Measurements from ENCODE around the gene WWOX. TPM values are rescaled to one million over a fixed set of nuclear protein-coding genes. Genes with fewer than 3 reads are reported as not detected.

WWOX gene
- total RNA-seq, 2 experiments from 2014 or later: 19.9 to 29.4 TPM

DNA sequence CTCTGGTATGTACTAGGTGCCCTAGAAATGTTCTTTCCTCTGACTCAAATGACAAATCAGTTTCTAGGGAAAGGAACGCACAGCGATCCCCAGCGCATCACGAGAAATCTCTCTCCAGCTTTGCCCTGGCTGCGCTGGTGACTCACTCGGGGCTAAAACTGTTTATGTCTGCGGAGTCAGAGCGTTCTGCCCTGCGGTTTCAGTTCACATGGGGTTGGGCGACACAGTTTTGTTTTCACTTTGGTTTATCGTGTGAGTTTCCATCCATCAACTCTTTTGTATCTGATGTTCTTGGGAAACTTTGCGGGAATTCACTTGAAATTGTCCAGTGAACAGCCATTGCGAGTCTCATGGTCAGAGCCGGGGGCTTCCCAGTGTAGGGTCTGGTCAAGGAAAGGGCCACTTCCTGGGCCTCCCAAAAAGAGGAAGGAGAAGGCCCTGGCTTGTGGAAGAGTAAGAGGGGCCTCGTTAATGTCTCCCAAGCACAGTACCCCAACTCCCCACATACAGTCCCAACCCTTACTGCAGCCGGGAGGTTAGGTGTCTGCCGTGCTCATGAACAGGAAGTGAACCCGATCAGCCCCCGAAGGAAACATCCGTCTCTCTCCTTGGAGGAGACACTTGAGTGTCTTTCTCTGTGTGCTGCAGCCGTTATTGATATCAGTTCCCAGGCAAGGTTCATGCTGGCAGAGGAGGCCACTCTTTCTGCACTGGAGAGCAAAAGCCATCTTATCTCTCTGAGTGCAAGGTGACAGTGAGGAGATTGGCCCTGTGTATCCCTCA is 643.2 kb downstream of the WWOX start:
- ATAC-seq: peak; percentile 95
- peak; percentile 89 for DNase-seq
- intact Hi-C loops (cut with DNase I, micrococcal nuclease): loop anchor here (1.0 kb wide), 6 partner anchors 26 to 858 kb away; partner anchors contain the start of gene MAF (in 1 of the 2)
- Mint-ChIP-seq H3K4me3 (peak overlapping the region; percentile 61), H3K9me3 (ENCODE audit: low read depth) (no peaks in the 10 kb centered on the region), H3K27me3 (no peaks in the 10 kb centered on the region), H3K36me3 (ENCODE audit: low read depth) (peaks cover 2% of the 10 kb centered on the region), H3K4me1 (peaks cover 22% of the 10 kb centered on the region), H3K27ac (peak overlapping the region; percentile 96)
- ChIA-PET CTCF (no interaction called here), POLR2A (interaction anchor here (0.6 kb wide), 2 partner anchors 208 to 296 kb away, joined by 4 to 5 read pairs; no protein-coding TSS in a partner anchor)

DNA sequence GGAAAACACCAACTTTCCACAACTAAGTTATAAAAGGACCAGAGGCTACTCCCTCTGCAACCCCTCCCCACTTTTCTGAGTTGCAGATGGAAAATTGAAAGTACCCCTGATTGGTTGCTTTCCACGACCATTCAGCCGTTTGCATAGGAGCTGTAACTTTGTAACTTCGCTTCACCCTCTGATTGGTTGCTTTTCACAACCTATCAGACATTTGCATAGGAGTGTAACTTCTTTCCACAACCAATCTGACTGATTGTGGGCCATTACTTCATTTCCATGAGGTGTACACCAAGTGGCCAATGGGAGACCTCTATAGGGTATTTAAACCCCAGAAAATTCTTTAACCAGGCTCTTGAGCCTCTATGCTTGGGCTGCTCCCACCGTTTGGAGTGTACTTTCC is 644.1 kb downstream of the WWOX start:
- no peak for DNase-seq
- H3K9me3 Mint-ChIP-seq (ENCODE audit: low read depth): no peaks in the 10 kb centered on the region
- peak overlapping the region; percentile 96 for H3K27ac Mint-ChIP-seq
- H3K4me3 Mint-ChIP-seq: peak overlapping the region; percentile 61
- peaks cover 2% of the 10 kb centered on the region for H3K36me3 Mint-ChIP-seq (ENCODE audit: low read depth)
- POLR2A ChIA-PET: no interaction called here
- ATAC-seq: peak; percentile 7
- CTCF ChIA-PET: interaction anchor here (0.8 kb wide), 1 partner anchor 742 kb away, joined by 3 read pairs; no protein-coding TSS in a partner anchor
- no peaks in the 10 kb centered on the region for H3K27me3 Mint-ChIP-seq
- intact Hi-C loops (cut with DNase I, micrococcal nuclease): no loop called here
- H3K4me1 Mint-ChIP-seq: peaks cover 25% of the 10 kb centered on the region

DNA sequence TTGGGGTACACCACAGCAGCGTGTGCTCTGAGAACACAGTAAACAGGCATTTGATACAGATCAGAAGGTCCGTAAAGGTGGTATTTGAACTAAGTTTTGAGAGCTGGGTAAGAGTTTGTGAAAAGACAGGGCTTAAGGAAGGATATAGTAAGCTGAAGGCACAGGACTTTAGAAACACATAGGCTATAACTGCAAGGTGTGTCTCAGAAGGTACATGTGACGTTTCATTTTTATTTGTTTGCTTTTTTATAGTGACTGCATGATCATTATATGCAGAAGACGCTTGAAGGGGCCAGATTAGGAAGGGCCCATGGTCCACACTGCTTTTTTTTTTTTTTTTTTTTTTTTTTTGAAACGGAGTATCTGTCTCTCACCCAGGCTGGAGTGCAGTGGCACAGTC is 644.6 kb downstream of the WWOX start:
- intact Hi-C loops (cut with DNase I, micrococcal nuclease): no loop called here
- Mint-ChIP-seq H3K4me1 (peaks cover 30% of the 10 kb centered on the region), H3K36me3 (ENCODE audit: low read depth) (peaks cover 2% of the 10 kb centered on the region), H3K27ac (peak overlapping the region; percentile 9), H3K9me3 (ENCODE audit: low read depth) (no peaks in the 10 kb centered on the region), H3K4me3 (no peak overlapping the region), H3K27me3 (no peaks in the 10 kb centered on the region)
- DNase-seq (no peak), ATAC-seq (no peak)
- POLR2A ChIA-PET: no interaction called here
- CTCF ChIA-PET: interaction anchor here (0.6 to 0.8 kb wide), 2 partner anchors 162 to 742 kb away, joined by 3 to 4 read pairs; no protein-coding TSS in a partner anchor

DNA sequence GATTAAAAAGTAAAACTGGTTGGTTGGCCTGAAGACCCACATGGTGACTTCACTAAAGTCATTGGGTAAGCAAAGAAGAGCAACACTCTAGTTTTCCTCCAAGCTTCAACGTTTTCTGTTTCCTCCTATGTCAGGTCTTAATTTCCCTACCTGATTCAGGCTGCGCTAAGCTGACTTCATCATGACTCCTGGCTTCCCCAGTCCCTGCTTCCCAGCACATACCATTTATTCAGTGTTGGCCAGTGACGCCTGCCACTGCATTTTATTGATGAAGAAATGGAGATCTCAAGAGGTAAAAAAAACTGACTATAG is 645.3 kb downstream of the WWOX start:
- Mint-ChIP-seq H3K4me1 (peaks cover 37% of the 10 kb centered on the region), H3K4me3 (no peak overlapping the region), H3K9me3 (ENCODE audit: low read depth) (no peaks in the 10 kb centered on the region), H3K27ac (no peak overlapping the region), H3K36me3 (ENCODE audit: low read depth) (peaks cover 2% of the 10 kb centered on the region), H3K27me3 (no peaks in the 10 kb centered on the region)
- CTCF ChIA-PET: interaction anchor here (0.6 kb wide), 1 partner anchor 162 kb away, joined by 4 read pairs; no protein-coding TSS in a partner anchor
- DNase-seq: no peak
- no peak for ATAC-seq
- POLR2A ChIA-PET: interaction anchor here (0.7 kb wide), 1 partner anchor 21 kb away, joined by 3 read pairs; no protein-coding TSS in a partner anchor
- intact Hi-C loops (cut with DNase I, micrococcal nuclease): no loop called here

DNA sequence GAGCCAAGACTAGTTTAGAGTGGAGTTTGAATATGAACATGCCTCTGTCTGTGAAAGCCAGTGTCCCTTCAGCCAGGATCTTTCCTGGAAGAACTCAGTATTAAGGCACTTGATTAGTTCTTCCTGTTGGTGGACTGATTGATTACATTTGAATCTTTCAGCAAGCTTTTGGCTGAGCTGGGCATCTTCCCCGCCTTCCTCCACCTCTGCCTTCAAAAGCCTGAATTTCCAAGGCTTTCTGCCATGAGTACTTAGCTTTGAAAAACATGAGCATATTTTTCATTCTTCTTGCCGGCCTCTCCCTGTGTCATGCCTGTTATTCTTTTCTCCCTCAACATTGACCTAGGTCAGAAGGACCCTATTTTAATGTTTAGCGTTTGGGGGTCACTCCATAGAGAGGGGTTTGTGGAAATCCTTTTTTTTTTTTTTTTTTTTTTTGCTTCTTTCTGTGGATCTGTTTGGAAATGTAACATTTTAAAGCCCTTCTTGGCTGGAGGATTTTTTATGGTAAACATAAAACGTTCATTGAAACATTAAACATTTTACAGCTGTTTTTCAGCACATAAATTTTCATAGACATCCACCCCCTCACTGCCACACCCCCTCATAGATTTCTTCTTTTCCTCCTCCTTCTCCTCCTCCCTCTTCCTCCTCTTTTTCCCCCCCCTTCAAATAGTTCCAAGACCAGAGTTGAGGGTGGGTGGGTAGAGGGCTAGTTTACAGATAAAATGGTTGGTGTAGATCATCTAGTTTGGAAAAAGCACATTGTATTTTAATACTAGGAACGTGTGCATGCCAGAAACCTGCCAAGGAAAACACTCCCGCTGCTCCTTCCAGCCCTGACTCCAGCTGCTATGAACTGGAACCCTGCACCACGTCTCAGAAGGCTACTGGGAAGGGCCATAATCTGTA is 645.9 kb downstream of the WWOX start:
- Mint-ChIP-seq H3K27me3 (no peaks in the 10 kb centered on the region), H3K27ac (no peak overlapping the region), H3K4me3 (no peak overlapping the region), H3K4me1 (peaks cover 40% of the 10 kb centered on the region), H3K9me3 (ENCODE audit: low read depth) (no peaks in the 10 kb centered on the region), H3K36me3 (ENCODE audit: low read depth) (peaks cover 2% of the 10 kb centered on the region)
- ATAC-seq (no peak), DNase-seq (no peak)
- ChIA-PET POLR2A (interaction anchor here (0.7 kb wide), 1 partner anchor 21 kb away, joined by 3 read pairs; no protein-coding TSS in a partner anchor), CTCF (interaction anchor here (1.6 kb wide), 1 partner anchor 25 kb away, joined by 3 read pairs; no protein-coding TSS in a partner anchor)
- intact Hi-C loops (cut with DNase I, micrococcal nuclease): no loop called here

DNA sequence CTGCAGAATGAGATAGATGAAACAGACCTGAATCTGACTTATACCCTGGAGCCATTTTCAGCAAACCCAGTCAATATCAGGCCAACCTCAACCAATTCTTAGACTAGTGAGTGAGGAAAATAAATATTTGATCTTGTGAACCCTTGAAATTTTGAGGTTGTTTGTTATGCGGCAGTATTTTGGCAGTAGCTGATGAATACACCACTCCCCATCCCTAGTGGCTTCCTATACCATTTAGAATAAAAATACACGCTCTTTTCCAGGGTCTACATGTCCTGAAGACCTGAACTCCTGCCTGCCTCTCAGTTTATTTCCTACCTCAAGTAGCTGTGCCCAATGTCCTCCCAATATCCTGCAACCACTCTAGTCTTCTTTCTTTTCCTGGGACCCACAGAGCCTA is 647.3 kb downstream of the WWOX start:
- no peak for ATAC-seq

DNA sequence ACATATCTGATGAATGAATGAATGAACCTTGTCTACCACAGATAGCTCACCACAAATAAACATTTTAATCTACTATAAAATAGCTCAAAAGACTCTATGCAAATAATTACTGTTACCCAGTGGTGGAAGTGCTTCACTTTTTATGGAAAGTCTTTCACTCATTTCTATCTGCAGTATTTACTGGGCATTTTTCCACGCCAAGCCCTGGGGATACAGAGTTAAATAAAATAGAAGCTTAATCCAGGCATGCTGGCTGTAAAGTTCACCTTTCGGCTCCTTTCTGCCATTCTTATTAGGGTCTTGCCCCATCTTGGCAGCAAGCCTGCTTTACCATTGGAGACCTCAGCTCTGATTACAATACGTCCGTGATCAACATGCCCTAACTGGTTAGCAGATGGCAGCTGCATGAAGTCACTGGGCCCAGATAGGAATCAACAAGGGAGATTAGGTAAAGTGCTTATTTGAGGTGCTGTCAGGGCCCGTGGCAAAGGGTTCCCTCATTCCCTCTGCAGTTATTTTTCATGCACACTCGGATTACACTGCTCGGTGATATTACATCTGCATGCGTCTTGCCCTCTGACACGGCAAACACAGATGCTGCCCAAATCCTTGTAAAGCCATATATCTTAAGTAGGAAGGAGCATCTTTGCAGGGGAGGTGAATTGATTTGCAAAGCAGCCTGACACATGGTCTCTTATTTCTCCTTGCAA is 648.9 kb downstream of the WWOX start:
- intact Hi-C loops (cut with DNase I, micrococcal nuclease): no loop called here
- H3K27me3 Mint-ChIP-seq: no peaks in the 10 kb centered on the region
- ATAC-seq: no peak
- POLR2A ChIA-PET: interaction anchor here (0.5 kb wide), 1 partner anchor 854 kb away, joined by 3 read pairs; no protein-coding TSS in a partner anchor
- no peaks in the 10 kb centered on the region for H3K9me3 Mint-ChIP-seq (ENCODE audit: low read depth)
- CTCF ChIA-PET: no interaction called here
- peaks cover 28% of the 10 kb centered on the region for H3K4me1 Mint-ChIP-seq
- no peak overlapping the region for H3K27ac Mint-ChIP-seq
- DNase-seq: no peak
- H3K4me3 Mint-ChIP-seq: no peak overlapping the region
- H3K36me3 Mint-ChIP-seq (ENCODE audit: low read depth): peaks cover 2% of the 10 kb centered on the region

More for the DNA sequence above, 647.3 kb downstream of the WWOX start:
- Mint-ChIP-seq H3K36me3 (ENCODE audit: low read depth) (peaks cover 2% of the 10 kb centered on the region), H3K9me3 (ENCODE audit: low read depth) (no peaks in the 10 kb centered on the region), H3K27me3 (no peaks in the 10 kb centered on the region), H3K4me3 (no peak overlapping the region), H3K4me1 (peaks cover 44% of the 10 kb centered on the region), H3K27ac (no peak overlapping the region)
- CTCF ChIA-PET: interaction anchor here (0.5 to 1.6 kb wide), 2 partner anchors 23 to 694 kb away, joined by 3 read pairs; no protein-coding TSS in a partner anchor
- POLR2A ChIA-PET: interaction anchor here (0.7 kb wide), 1 partner anchor 52 kb away, joined by 6 read pairs; no protein-coding TSS in a partner anchor
- intact Hi-C loops (cut with DNase I, micrococcal nuclease): no loop called here
- DNase-seq: no peak

DNA sequence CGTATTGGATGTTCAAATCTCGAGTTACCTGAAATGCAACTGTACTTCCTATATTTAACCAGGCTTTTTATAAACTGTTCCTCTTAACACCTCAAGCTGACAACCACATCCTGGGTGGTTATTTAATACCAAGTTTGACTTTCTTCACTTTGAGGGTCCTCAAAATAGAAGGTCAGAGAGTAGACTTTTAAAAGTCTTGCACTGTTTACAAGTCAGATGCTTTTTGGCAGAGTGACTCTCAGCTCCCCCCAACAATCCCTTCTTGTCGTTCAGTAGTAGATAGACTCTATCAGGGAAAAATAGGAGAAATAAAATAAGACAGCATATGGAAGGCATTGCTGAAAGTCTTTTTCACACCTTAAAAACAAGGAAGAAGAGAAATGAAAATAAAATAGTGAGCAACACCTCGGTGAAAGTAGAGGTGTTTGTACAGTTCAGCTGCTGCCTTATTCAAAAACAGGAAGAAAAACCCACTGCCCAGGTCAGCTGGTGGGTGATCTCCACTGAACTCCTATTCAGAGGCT is 650.4 kb downstream of the WWOX start:
- H3K4me1 Mint-ChIP-seq: peaks cover 22% of the 10 kb centered on the region
- intact Hi-C loops (cut with DNase I, micrococcal nuclease): no loop called here
- H3K4me3 Mint-ChIP-seq: no peak overlapping the region
- no peaks in the 10 kb centered on the region for H3K9me3 Mint-ChIP-seq (ENCODE audit: low read depth)
- DNase-seq: no peak
- POLR2A ChIA-PET: no interaction called here
- H3K27me3 Mint-ChIP-seq: no peaks in the 10 kb centered on the region
- ATAC-seq: no peak
- CTCF ChIA-PET: interaction anchor here (1.3 kb wide), 1 partner anchor 17 kb away, joined by 3 read pairs; no protein-coding TSS in a partner anchor
- H3K27ac Mint-ChIP-seq: no peak overlapping the region
- peaks cover 2% of the 10 kb centered on the region for H3K36me3 Mint-ChIP-seq (ENCODE audit: low read depth)

DNA sequence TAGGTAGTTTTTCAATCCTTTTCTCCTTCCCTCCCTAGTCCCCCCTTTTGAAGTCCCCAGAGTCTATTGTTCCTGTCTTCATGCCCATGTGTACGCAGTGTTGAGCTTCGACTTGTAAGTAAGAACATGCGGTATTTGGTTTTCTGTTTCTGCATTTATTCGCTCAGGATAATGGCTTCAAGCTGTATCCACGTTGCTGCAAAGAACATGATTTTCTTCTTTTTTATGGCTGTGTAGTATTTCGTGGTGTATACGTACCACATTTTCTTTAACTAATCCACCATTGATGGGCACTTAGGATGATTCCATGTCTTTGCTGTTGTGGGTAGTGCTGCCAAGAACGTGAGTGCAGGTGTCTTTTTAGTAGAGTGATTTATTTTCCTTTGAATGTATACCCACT is 651.2 kb downstream of the WWOX start:
- ATAC-seq: no peak
- Mint-ChIP-seq H3K36me3 (ENCODE audit: low read depth) (peaks cover 2% of the 10 kb centered on the region), H3K9me3 (ENCODE audit: low read depth) (no peaks in the 10 kb centered on the region), H3K4me1 (peaks cover 22% of the 10 kb centered on the region), H3K27ac (no peak overlapping the region), H3K27me3 (no peaks in the 10 kb centered on the region), H3K4me3 (no peak overlapping the region)
- ChIA-PET POLR2A (no interaction called here), CTCF (interaction anchor here (1.3 kb wide), 1 partner anchor 18 kb away, joined by 3 read pairs; no protein-coding TSS in a partner anchor)
- DNase-seq: no peak
- intact Hi-C loops (cut with DNase I, micrococcal nuclease): no loop called here

DNA sequence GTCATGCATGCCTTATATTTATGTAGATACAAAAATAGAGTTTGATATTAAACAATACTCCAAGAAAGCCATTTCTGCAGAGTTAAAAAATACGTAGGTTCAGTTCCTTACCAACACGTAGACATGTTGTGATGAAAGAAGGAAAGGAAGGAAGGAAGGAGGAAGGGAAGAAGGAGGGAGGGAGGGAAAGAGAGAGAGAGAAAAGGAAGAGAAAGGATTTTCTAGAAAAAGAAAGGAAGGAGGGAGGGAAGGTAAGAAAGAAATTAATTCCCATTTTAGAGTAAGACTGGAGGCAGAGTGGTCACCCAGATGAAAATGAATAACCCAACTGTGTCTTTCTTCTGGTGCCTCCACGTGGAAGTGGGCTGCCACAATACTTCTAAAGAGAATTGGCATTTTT is 652.1 kb downstream of the WWOX start:
- no peaks in the 10 kb centered on the region for H3K9me3 Mint-ChIP-seq (ENCODE audit: low read depth)
- H3K4me1 Mint-ChIP-seq: peaks cover 22% of the 10 kb centered on the region
- DNase-seq (no peak), ATAC-seq (no peak)
- ChIA-PET CTCF (no interaction called here), POLR2A (no interaction called here)
- no peak overlapping the region for H3K4me3 Mint-ChIP-seq
- H3K36me3 Mint-ChIP-seq (ENCODE audit: low read depth): peaks cover 2% of the 10 kb centered on the region
- no peaks in the 10 kb centered on the region for H3K27me3 Mint-ChIP-seq
- no peak overlapping the region for H3K27ac Mint-ChIP-seq
- intact Hi-C loops (cut with DNase I, micrococcal nuclease): no loop called here

DNA sequence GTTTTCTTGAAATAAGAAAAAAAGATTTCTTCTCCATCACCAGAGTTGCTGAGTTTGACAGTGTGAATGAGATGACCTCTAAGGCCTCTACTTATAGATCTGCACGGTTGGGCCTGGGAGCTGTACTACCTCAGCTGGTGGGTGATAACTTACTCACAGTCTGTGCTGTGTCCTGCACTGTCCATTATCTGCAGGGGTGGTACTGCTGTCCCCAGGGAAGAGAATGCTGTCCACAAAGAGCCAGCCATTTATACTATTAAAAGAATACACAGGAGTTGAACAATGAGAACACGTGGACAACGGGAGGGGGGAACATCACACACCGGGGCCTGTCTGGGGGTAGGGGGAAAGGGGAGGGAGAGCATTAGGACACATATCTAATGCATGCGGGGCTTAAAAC is 655.3 kb downstream of the WWOX start:
- H3K27ac Mint-ChIP-seq: no peak overlapping the region
- POLR2A ChIA-PET: no interaction called here
- H3K4me3 Mint-ChIP-seq: no peak overlapping the region
- CTCF ChIA-PET: no interaction called here
- H3K27me3 Mint-ChIP-seq: no peaks in the 10 kb centered on the region
- intact Hi-C loops (cut with DNase I, micrococcal nuclease): no loop called here
- H3K9me3 Mint-ChIP-seq (ENCODE audit: low read depth): no peaks in the 10 kb centered on the region
- no peak for ATAC-seq
- H3K36me3 Mint-ChIP-seq (ENCODE audit: low read depth): no peaks in the 10 kb centered on the region
- DNase-seq: no peak
- H3K4me1 Mint-ChIP-seq: peaks cover 8% of the 10 kb centered on the region
